ENCODE results near the gene TRAF7. TPM values are rescaled to one million over a fixed set of nuclear protein-coding genes. Genes with fewer than 3 reads are reported as not detected.

Gene TRAF7
- polyA plus RNA-seq, 3 donors: 5.9 to 41.9 (median 6.7) TPM

DNA sequence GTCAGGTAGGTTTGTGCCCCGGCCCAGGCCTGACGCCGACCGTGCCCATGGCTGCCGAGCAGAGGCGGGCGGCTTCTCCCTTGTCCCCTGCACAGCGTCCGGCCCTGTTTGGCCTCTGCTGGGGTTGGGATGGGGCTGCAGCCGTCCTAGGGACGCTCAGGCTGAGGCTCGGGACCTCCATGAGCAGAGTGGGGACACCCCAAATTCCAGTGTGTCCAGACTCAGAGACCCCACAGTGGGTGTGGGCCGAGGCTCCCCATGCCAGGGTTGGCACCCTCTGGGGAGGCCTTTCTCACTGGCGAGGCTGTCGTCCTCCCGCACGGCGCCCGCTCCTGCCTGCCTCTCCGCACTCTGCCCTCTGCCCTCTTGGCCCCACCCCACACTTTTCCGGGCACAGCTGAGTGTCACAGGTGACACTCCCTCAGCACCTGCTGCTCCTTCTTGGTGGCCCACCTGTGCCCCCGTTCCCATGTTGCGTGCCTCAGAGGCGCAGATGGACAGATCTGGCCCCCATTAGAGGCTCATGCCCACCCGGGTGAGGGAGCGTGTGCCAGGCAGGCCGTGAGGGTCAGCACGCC lies 16.1 kb downstream of the TRAF7 start:
- no peak overlapping the region for H3K27ac Mint-ChIP-seq
- peaks cover 84 to 95% of the 10 kb centered on the region in 2 donors for H3K36me3 ChIP-seq (replicated peaks in 1 of 2; ENCODE audit: control insufficient read depth in 1 of 2, insufficient read depth in 2 of 2, low read length in 2 of 2)
- H3K36me3 Mint-ChIP-seq: peaks cover 38 to 78% of the 10 kb centered on the region in 2 donors
- H3K4me3 Mint-ChIP-seq: no peak overlapping the region
- no peaks in the 10 kb centered on the region for H3K79me2 ChIP-seq (ENCODE audit: insufficient read depth, low read length)
- H3K27me3 Mint-ChIP-seq (ENCODE audit: low read depth in 3 of 3): peaks cover 0 to 3% (median 0%) of the 10 kb centered on the region in 3 donors
- no peak overlapping the region for H3K27ac ChIP-seq (ENCODE audit: low read depth in 1 of 2, low read length in 2 of 2)
- 98% methylated on average over 22 of the region's 28 CpGs for WGBS (ENCODE audit: insufficient coverage)
- no peaks in the 10 kb centered on the region for H3K27me3 ChIP-seq (ENCODE audit: control insufficient read depth in 2 of 2, insufficient read depth in 2 of 2, low read length in 2 of 2)
- H4K20me1 ChIP-seq (ENCODE audit: insufficient read depth, low read length): peaks cover 2% of the 10 kb centered on the region
- TF ChIP-seq, protein P1, sequence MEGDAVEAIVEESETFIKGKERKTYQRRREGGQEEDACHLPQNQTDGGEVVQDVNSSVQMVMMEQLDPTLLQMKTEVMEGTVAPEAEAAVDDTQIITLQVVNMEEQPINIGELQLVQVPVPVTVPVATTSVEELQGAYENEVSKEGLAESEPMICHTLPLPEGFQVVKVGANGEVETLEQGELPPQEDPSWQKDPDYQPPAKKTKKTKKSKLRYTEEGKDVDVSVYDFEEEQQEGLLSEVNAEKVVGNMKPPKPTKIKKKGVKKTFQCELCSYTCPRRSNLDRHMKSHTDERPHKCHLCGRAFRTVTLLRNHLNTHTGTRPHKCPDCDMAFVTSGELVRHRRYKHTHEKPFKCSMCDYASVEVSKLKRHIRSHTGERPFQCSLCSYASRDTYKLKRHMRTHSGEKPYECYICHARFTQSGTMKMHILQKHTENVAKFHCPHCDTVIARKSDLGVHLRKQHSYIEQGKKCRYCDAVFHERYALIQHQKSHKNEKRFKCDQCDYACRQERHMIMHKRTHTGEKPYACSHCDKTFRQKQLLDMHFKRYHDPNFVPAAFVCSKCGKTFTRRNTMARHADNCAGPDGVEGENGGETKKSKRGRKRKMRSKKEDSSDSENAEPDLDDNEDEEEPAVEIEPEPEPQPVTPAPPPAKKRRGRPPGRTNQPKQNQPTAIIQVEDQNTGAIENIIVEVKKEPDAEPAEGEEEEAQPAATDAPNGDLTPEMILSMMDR (IDR thresholded peaks at IDR 0.05): no peak
- no peak overlapping the region for H3K9ac ChIP-seq (ENCODE audit: insufficient read depth, low read length, poor library complexity, severe bottlenecking)
- H3K4me2 ChIP-seq (replicated peaks; ENCODE audit: extremely low read depth, low read length, poor library complexity, severe bottlenecking): no peak overlapping the region
- no peaks in the 10 kb centered on the region for H3K9me3 Mint-ChIP-seq
- no peak overlapping the region for H2AFZ ChIP-seq (ENCODE audit: insufficient read depth, low read depth, low read length, poor library complexity, severe bottlenecking)
- no peaks in the 10 kb centered on the region for H3K4me1 Mint-ChIP-seq
- no peak for DNase-seq
- no peak overlapping the region for H3K4me3 ChIP-seq (replicated peaks in 1 of 3; ENCODE audit: low read depth in 2 of 3, low read length in 3 of 3)
- no peaks in the 10 kb centered on the region for H3K9me3 ChIP-seq (replicated peaks in 1 of 2; ENCODE audit: control insufficient read depth in 1 of 2, insufficient read depth in 1 of 2, low read length in 2 of 2)
- no peaks in the 10 kb centered on the region for H3K4me1 ChIP-seq (ENCODE audit: control insufficient read depth in 1 of 2, insufficient read depth in 2 of 2, low read length in 2 of 2)
- intact Hi-C loops (cut with micrococcal nuclease): no loop called here

DNA sequence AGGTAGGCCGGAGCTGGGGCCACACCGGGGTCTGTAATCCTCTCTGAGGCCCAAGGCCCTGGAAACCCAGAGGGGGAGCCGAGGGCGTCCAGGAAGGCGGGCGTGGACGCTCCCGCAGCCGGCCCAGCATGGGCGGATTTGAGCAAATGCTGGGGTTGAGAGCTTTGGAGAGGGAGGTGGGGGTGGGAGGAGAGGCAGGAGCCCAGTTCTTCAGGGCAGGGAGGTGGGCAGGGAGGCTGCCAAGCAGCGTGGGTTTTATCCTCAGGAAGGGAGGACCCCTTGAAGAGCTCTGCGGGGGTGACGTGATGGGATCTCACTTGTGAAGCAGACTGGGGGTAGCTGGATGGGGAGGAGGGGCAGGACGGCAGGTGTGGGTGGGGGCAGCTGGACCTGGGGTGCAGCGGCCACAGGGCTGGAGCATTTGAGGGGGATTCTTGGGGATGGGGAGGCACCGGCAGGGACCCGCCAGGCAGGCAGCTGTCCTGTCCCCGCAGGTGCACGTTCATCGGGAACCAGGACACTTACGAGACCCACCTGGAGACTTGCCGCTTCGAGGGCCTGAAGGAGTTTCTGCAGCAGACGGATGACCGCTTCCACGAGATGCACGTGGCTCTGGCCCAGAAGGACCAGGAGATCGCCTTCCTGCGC lies 17.2 kb downstream of the TRAF7 start:
- Histone ChIP-seq H3K9ac (ENCODE audit: insufficient read depth, low read length, poor library complexity, severe bottlenecking) (no peak overlapping the region), H4K20me1 (ENCODE audit: insufficient read depth, low read length) (no peaks in the 10 kb centered on the region), H3K9me3 (replicated peaks in 1 of 2; ENCODE audit: control insufficient read depth in 1 of 2, insufficient read depth in 1 of 2, low read length in 2 of 2) (no peaks in the 10 kb centered on the region), H3K27ac (ENCODE audit: low read depth in 1 of 2, low read length in 2 of 2) (no peak overlapping the region), H3K36me3 (replicated peaks in 1 of 2; ENCODE audit: control insufficient read depth in 1 of 2, insufficient read depth in 2 of 2, low read length in 2 of 2) (peaks cover 78 to 95% of the 10 kb centered on the region in 2 donors), H3K4me1 (ENCODE audit: control insufficient read depth in 1 of 2, insufficient read depth in 2 of 2, low read length in 2 of 2) (no peaks in the 10 kb centered on the region), H2AFZ (ENCODE audit: insufficient read depth, low read depth, low read length, poor library complexity, severe bottlenecking) (no peak overlapping the region), H3K4me2 (replicated peaks; ENCODE audit: extremely low read depth, low read length, poor library complexity, severe bottlenecking) (no peak overlapping the region), H3K4me3 (replicated peaks in 1 of 3; ENCODE audit: low read depth in 2 of 3, low read length in 3 of 3) (no peak overlapping the region), H3K79me2 (ENCODE audit: insufficient read depth, low read length) (no peaks in the 10 kb centered on the region), H3K27me3 (ENCODE audit: control insufficient read depth in 2 of 2, insufficient read depth in 2 of 2, low read length in 2 of 2) (no peaks in the 10 kb centered on the region)
- DNase-seq: no peak
- TF ChIP-seq, protein P1 (IDR thresholded peaks at IDR 0.05): no peak
- H3K4me3 Mint-ChIP-seq: no peak overlapping the region
- H3K36me3 Mint-ChIP-seq: peaks cover 44 to 79% of the 10 kb centered on the region in 2 donors
- WGBS (ENCODE audit: insufficient coverage): 98% methylated on average over 28 of the region's 29 CpGs
- no peaks in the 10 kb centered on the region for H3K9me3 Mint-ChIP-seq
- H3K27ac Mint-ChIP-seq: no peak overlapping the region
- intact Hi-C loops (cut with micrococcal nuclease): no loop called here
- H3K27me3 Mint-ChIP-seq (ENCODE audit: low read depth in 3 of 3): peaks cover 0 to 3% (median 0%) of the 10 kb centered on the region in 3 donors
- no peaks in the 10 kb centered on the region for H3K4me1 Mint-ChIP-seq

Measured in CD14-positive monocyte (primary cell).